Measurements from ENCODE around the gene TMEM117.

The TMEM117 gene

DNA sequence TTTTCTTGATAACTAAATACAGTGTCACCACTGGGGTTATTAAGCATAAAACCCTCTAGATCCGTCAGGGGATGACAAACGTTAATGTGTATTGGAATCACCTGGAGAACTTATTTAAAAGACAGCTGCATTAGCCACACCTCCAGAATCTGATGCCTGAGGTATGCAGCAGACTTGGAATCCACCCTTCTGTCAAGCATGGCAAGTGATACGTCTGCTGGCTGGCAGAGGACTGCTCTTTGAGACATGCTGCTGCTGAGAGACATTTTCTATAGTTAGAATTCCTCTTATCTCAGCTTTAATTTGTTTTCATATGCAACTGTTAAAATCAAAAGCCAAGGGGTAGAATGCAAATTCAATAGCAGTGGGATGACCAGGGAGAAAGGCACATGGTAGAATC lies 544.0 kb downstream of the TMEM117 start (continued):
- TF ChIP-seq, protein P1, sequence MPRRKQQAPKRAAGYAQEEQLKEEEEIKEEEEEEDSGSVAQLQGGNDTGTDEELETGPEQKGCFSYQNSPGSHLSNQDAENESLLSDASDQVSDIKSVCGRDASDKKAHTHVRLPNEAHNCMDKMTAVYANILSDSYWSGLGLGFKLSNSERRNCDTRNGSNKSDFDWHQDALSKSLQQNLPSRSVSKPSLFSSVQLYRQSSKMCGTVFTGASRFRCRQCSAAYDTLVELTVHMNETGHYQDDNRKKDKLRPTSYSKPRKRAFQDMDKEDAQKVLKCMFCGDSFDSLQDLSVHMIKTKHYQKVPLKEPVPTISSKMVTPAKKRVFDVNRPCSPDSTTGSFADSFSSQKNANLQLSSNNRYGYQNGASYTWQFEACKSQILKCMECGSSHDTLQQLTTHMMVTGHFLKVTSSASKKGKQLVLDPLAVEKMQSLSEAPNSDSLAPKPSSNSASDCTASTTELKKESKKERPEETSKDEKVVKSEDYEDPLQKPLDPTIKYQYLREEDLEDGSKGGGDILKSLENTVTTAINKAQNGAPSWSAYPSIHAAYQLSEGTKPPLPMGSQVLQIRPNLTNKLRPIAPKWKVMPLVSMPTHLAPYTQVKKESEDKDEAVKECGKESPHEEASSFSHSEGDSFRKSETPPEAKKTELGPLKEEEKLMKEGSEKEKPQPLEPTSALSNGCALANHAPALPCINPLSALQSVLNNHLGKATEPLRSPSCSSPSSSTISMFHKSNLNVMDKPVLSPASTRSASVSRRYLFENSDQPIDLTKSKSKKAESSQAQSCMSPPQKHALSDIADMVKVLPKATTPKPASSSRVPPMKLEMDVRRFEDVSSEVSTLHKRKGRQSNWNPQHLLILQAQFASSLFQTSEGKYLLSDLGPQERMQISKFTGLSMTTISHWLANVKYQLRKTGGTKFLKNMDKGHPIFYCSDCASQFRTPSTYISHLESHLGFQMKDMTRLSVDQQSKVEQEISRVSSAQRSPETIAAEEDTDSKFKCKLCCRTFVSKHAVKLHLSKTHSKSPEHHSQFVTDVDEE (CRISPR knock-in tag; IDR thresholded peaks at IDR 0.05) = no peak
- TF ChIP-seq GLIS3 (CRISPR knock-in tag; IDR thresholded peaks at IDR 0.05) (no peak), ESRRG (CRISPR knock-in tag; IDR thresholded peaks at IDR 0.05) (no peak)
- TF ChIP-seq, protein P2, sequence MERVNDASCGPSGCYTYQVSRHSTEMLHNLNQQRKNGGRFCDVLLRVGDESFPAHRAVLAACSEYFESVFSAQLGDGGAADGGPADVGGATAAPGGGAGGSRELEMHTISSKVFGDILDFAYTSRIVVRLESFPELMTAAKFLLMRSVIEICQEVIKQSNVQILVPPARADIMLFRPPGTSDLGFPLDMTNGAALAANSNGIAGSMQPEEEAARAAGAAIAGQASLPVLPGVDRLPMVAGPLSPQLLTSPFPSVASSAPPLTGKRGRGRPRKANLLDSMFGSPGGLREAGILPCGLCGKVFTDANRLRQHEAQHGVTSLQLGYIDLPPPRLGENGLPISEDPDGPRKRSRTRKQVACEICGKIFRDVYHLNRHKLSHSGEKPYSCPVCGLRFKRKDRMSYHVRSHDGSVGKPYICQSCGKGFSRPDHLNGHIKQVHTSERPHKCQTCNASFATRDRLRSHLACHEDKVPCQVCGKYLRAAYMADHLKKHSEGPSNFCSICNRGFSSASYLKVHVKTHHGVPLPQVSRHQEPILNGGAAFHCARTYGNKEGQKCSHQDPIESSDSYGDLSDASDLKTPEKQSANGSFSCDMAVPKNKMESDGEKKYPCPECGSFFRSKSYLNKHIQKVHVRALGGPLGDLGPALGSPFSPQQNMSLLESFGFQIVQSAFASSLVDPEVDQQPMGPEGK (CRISPR knock-in tag; IDR thresholded peaks at IDR 0.05; ENCODE audit: borderline replicate concordance) = no peak
- TF ChIP-seq, protein P3, sequence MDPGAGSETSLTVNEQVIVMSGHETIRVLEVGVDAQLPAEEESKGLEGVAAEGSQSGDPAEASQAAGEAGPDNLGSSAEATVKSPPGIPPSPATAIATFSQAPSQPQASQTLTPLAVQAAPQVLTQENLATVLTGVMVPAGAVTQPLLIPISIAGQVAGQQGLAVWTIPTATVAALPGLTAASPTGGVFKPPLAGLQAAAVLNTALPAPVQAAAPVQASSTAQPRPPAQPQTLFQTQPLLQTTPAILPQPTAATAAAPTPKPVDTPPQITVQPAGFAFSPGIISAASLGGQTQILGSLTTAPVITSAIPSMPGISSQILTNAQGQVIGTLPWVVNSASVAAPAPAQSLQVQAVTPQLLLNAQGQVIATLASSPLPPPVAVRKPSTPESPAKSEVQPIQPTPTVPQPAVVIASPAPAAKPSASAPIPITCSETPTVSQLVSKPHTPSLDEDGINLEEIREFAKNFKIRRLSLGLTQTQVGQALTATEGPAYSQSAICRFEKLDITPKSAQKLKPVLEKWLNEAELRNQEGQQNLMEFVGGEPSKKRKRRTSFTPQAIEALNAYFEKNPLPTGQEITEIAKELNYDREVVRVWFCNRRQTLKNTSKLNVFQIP (CRISPR knock-in tag; IDR thresholded peaks at IDR 0.05; ENCODE audit: borderline replicate concordance, low read depth) = no peak

DNA sequence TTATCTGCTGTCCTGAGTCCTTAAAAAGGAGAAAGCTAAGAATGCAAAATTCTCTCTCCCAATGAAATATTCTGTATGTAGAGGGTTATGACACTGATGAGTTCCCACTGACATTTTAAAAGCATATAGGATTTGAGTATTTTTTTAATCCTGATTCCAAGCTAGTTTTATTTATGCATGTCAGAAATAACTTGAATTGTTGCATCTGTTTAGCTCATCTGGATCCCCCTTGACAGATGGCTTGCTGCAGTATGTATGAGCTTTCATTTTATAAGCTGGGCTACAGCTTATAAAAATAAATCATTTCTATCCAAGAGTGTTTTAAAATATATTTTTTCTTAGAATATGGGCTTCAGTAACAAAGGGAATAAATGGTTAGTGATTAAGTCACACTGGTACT lies 545.0 kb downstream of the TMEM117 start:
- no peak for ATAC-seq
- TF ChIP-seq ARNTL (CRISPR knock-in tag; IDR thresholded peaks at IDR 0.05; ENCODE audit: borderline replicate concordance, low read depth) (no peak), ZFP3 (CRISPR knock-in tag; IDR thresholded peaks at IDR 0.05) (no peak), ISL1 (CRISPR knock-in tag; IDR thresholded peaks at IDR 0.05) (no peak), ZNF8 (CRISPR knock-in tag; IDR thresholded peaks at IDR 0.05) (no peak), CSDC2 (CRISPR knock-in tag; IDR thresholded peaks at IDR 0.05) (no peak), ESRRG (CRISPR knock-in tag; IDR thresholded peaks at IDR 0.05) (no peak), TOX (CRISPR knock-in tag; IDR thresholded peaks at IDR 0.05; ENCODE audit: borderline replicate concordance) (no peak), RARB (CRISPR knock-in tag; IDR thresholded peaks at IDR 0.05) (no peak), GLIS3 (CRISPR knock-in tag; IDR thresholded peaks at IDR 0.05) (no peak)
- TF ChIP-seq, protein P2 (CRISPR knock-in tag; IDR thresholded peaks at IDR 0.05; ENCODE audit: borderline replicate concordance) = no peak
- TF ChIP-seq, protein P3 (CRISPR knock-in tag; IDR thresholded peaks at IDR 0.05; ENCODE audit: borderline replicate concordance, low read depth) = no peak

DNA sequence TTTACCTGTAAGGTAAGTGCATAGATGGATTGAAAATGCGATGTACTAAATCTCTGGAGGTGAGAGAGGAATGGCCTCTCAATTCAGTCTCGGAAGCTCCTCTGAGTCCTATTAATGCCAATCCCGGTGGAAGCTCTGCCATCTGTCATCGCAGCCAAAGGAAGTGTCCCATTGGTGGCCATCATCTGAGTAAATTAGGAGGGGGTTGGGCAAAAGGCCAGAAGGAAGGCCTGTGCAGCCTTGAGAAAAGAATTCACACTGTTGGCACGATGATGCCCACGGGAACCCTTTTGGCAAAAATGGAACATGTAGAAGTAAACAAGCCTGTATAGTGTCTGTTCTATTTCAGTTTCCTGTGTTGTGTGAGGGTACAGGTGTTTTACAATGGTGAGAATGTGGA lies 545.5 kb downstream of the TMEM117 start:
- no peak for ATAC-seq
- TF ChIP-seq ZFP30 (CRISPR knock-in tag; IDR thresholded peaks at IDR 0.05) = no peak
- no peak for TF ChIP-seq ZFP3 (CRISPR knock-in tag; IDR thresholded peaks at IDR 0.05)
- TF ChIP-seq OSR1 (CRISPR knock-in tag; IDR thresholded peaks at IDR 0.05) = no peak
- TF ChIP-seq, protein P4, sequence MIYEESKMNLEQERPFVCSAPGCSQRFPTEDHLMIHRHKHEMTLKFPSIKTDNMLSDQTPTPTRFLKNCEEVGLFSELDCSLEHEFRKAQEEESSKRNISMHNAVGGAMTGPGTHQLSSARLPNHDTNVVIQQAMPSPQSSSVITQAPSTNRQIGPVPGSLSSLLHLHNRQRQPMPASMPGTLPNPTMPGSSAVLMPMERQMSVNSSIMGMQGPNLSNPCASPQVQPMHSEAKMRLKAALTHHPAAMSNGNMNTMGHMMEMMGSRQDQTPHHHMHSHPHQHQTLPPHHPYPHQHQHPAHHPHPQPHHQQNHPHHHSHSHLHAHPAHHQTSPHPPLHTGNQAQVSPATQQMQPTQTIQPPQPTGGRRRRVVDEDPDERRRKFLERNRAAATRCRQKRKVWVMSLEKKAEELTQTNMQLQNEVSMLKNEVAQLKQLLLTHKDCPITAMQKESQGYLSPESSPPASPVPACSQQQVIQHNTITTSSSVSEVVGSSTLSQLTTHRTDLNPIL (CRISPR knock-in tag; IDR thresholded peaks at IDR 0.05; ENCODE audit: low read depth) = no peak

DNA sequence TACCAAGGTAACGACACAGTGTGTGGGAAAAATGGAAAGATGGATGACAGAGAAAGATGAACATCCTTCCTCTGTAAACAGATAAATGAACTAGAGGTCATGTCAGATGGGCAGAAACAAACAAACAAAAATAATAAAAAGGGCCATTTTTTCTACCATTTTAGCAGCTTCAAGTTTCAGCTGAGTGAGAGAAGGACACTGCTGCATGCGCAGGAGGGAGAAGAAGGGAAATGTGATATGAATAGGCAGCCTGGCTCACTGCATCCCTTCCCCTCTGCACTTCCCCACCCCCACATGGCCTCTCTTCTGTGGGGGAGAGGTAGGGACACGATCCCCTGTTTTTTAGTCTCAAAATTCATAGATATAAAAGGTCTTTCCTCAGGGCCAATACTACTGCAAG lies 548.3 kb downstream of the TMEM117 start:
- TF ChIP-seq TOX (CRISPR knock-in tag; IDR thresholded peaks at IDR 0.05; ENCODE audit: borderline replicate concordance) = no peak
- no peak for TF ChIP-seq TCF4 (CRISPR knock-in tag; IDR thresholded peaks at IDR 0.05; ENCODE audit: borderline replicate concordance)
- TF ChIP-seq, protein P2 (CRISPR knock-in tag; IDR thresholded peaks at IDR 0.05; ENCODE audit: borderline replicate concordance) = no peak
- no peak for TF ChIP-seq ZFP30 (CRISPR knock-in tag; IDR thresholded peaks at IDR 0.05)
- TF ChIP-seq ISL1 (CRISPR knock-in tag; IDR thresholded peaks at IDR 0.05) = no peak
- TF ChIP-seq BACH2 (CRISPR knock-in tag; IDR thresholded peaks at IDR 0.05; ENCODE audit: borderline replicate concordance) = no peak
- TF ChIP-seq OSR1 (CRISPR knock-in tag; IDR thresholded peaks at IDR 0.05) = no peak
- no peak for TF ChIP-seq ZNF70 (CRISPR knock-in tag; IDR thresholded peaks at IDR 0.05)
- TF ChIP-seq ZFP3 (CRISPR knock-in tag; IDR thresholded peaks at IDR 0.05) = no peak
- no peak for TF ChIP-seq ARNTL (CRISPR knock-in tag; IDR thresholded peaks at IDR 0.05; ENCODE audit: borderline replicate concordance, low read depth)
- TF ChIP-seq, protein P3 (CRISPR knock-in tag; IDR thresholded peaks at IDR 0.05; ENCODE audit: borderline replicate concordance, low read depth) = no peak
- TF ChIP-seq ZNF565 (CRISPR knock-in tag; conservative IDR thresholded peaks at IDR 0.05; ENCODE audit: low read depth) = no peak

More for the DNA sequence above, 548.3 kb downstream of the TMEM117 start:
- no peak for ATAC-seq

All from SK-N-SH treated with all-trans-retinoic acid at 6 μM for 48 hours (cell line).